Measurements from ENCODE around the gene SLC35G3. TPM values are rescaled to one million over a fixed set of nuclear protein-coding genes. Genes with fewer than 3 reads are reported as not detected.
"Not testable (repeated sequence)": the region's sequence is repeated elsewhere in the genome, so short reads cannot be mapped to it uniquely, and the experiment has no call there.

Gene SLC35G3
- total RNA-seq, 1 donor: not detected

- no peak for DNase-seq (ENCODE audit: low read depth)
- no peak overlapping the region for H3K4me3 ChIP-seq (ENCODE audit: low read depth, low read length)
- no peak for TF ChIP-seq CTCF (IDR thresholded peaks at IDR 0.05; ENCODE audit: insufficient read depth, low read length)
These were observed 18.4 kb downstream of the SLC35G3 start for GRCh38 chr17:35175638-35176415.

GRCh38 chr17:35174835-35175334 lies 19.3 kb downstream of the SLC35G3 start:
- DNase-seq (ENCODE audit: low read depth): no peak
- TF ChIP-seq CTCF (IDR thresholded peaks at IDR 0.05; ENCODE audit: insufficient read depth, low read length): no peak
- no peak overlapping the region for H3K4me3 ChIP-seq (ENCODE audit: low read depth, low read length)

DNA sequence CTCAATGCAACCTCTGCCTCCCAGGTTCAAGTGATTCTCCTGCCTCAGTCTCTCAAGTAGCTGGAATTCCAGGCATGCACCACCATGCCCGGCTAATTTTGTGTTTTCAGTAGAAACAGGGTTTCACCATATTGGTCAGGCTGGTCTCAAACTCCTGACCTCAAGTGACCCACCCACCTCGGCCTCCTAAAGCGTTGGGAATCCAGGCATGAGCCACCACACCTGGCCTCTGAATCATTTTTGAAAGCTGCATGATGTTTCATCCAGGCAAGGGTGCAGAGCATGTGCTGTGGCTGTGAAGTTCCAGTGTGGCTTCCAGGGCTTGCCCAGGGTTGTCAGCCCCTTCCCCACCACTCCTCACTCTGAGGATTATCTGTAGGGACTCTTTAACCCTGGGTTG lies 21.9 kb downstream of the SLC35G3 start:
- DNase-seq (ENCODE audit: low read depth); H3K4me3 ChIP-seq (ENCODE audit: low read depth, low read length): not testable (repeated sequence)

- no peak overlapping the region for H3K4me3 ChIP-seq (ENCODE audit: low read depth, low read length)
These were observed 22.4 kb downstream of the SLC35G3 start for GRCh38 chr17:35171834-35172233.

GRCh38 chr17:35170968-35171771 lies 23.0 kb downstream of the SLC35G3 start:
- peak; percentile 25 for TF ChIP-seq CTCF (IDR thresholded peaks at IDR 0.05; ENCODE audit: insufficient read depth, low read length)
- no peak overlapping the region for H3K4me3 ChIP-seq (ENCODE audit: low read depth, low read length)
- peak; percentile 60 for DNase-seq (ENCODE audit: low read depth)

More at GRCh38 chr17:35171834-35172233, 22.4 kb downstream of the SLC35G3 start:
- TF ChIP-seq CTCF (IDR thresholded peaks at IDR 0.05; ENCODE audit: insufficient read depth, low read length): no peak
- peak; percentile 41 for DNase-seq (ENCODE audit: low read depth)

DNA sequence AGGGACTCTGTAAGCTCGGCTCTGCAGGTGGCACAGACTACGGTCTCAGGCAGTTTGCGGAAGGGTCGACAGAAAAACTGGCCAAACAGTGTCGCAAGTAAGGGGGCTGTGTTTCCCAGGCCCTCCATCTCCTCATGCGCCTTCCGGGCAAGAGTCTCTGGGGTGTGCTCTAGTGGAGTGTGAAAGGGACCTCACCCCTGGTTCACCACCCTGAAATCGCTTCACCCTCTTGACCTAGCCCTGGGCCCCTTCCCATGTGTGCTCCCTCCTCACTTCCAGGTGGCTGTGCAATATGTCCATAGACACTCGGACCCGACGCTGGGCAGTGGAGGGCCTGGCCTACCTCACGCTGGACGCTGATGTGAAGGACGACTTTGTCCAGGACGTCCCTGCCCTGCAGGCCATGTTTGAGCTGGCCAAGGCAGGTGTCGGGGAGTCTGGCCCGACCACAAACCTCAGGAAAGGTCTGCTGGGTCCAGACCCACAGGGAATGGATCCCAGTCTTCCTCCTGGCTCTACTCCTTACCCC lies 24.3 kb downstream of the SLC35G3 start:
- no peak for TF ChIP-seq CTCF (IDR thresholded peaks at IDR 0.05; ENCODE audit: insufficient read depth, low read length)

GRCh38 chr17:35167666-35168065 lies 26.5 kb downstream of the SLC35G3 start:
- H3K4me3 ChIP-seq (ENCODE audit: low read depth, low read length): no peak overlapping the region
- TF ChIP-seq CTCF (IDR thresholded peaks at IDR 0.05; ENCODE audit: insufficient read depth, low read length): no peak
- no peak for DNase-seq (ENCODE audit: low read depth)

More for the DNA sequence above, 24.3 kb downstream of the SLC35G3 start:
- no peak overlapping the region for H3K4me3 ChIP-seq (ENCODE audit: low read depth, low read length)
- no peak for DNase-seq (ENCODE audit: low read depth)
